ENCODE results near the gene RSPO1. TPM values are rescaled to one million over a fixed set of nuclear protein-coding genes. Genes with fewer than 3 reads are reported as not detected.

RSPO1 gene
- total and polyA plus RNA-seq, 10 of the 15 experiments (the other 5 are each of a cell fraction or from before 2014, with no cell fraction given) = not detected

GRCh38 chr1:37634992-37635902 is 555 bp upstream of the RSPO1 start:
- no peaks in the 10 kb centered on the region for H3K4me1 ChIP-seq (ENCODE audit: control insufficient read depth, insufficient read depth, low read length)
- no peak overlapping the region for H3K4me3 ChIP-seq
- H3K9ac ChIP-seq (ENCODE audit: control insufficient read depth, insufficient read depth, low read length) = no peak overlapping the region
- WGBS (ENCODE audit: insufficient coverage, insufficient replicate concordance, low lambda C conversion rate, missing lambda C conversion rate) = 8% methylated on average over 11 of the region's 26 CpGs
- H3K27me3 ChIP-seq (replicated peaks in 1 of 2; ENCODE audit: control insufficient read depth in 2 of 2, insufficient read depth in 2 of 2, low read length in 1 of 2) = peaks cover 24 to 31% of the 10 kb centered on the region in 2 experiments
- no peak for FAIRE-seq
- H3K36me3 ChIP-seq (ENCODE audit: control insufficient read depth in 2 of 2, insufficient read depth in 2 of 2, low read length in 1 of 2) = no peaks in the 10 kb centered on the region
- in situ Hi-C loops (cut with MboI) (no loop called here), intact Hi-C loops (cut with micrococcal nuclease; ENCODE audit: unreplicated experiment) (no loop called here)
- no peak overlapping the region for H3K4me2 ChIP-seq (ENCODE audit: control insufficient read depth, insufficient read depth)
- ChIA-PET CTCF (interaction anchor here (0.5 kb wide), 1 partner anchor 1557 kb away, joined by 3 read pairs; no protein-coding TSS in a partner anchor), POLR2A (no interaction called here), RAD21 (ENCODE audit: unreplicated experiment) (no interaction called here), SMC1A (ENCODE audit: uncharacterized antibody, unreplicated experiment) (no interaction called here)
- no TSS peak for BruUV-seq (replicated peaks)
- no peak overlapping the region for H2AFZ ChIP-seq (ENCODE audit: control insufficient read depth, low read depth, low read length)
- H3K27ac ChIP-seq (ENCODE audit: control insufficient read depth, insufficient read depth) = no peak overlapping the region
- H4K20me1 ChIP-seq (ENCODE audit: control insufficient read depth, insufficient read depth) = no peaks in the 10 kb centered on the region
- H3K9me3 ChIP-seq (replicated peaks; ENCODE audit: control insufficient read depth, insufficient read depth, low read length) = no peaks in the 10 kb centered on the region
- no peak for ATAC-seq
- DNase-seq (ENCODE audit: low read depth, low spot score) = no peak
- no peaks in the 10 kb centered on the region for H3K79me2 ChIP-seq (ENCODE audit: control insufficient read depth, insufficient read depth, low read length)
- TF ChIP-seq NKRF (conservative IDR thresholded peaks at IDR 0.05) = no peak
- no peak for TF ChIP-seq IRF3 (IDR thresholded peaks at IDR 0.05)
- no peak for TF ChIP-seq ZNF274 (IDR thresholded peaks at IDR 0.05; ENCODE audit: insufficient read depth, insufficient read length)
- no peak for TF ChIP-seq E2F8 (IDR thresholded peaks at IDR 0.05; ENCODE audit: low read depth, partially characterized antibody)
- TF ChIP-seq NBN (IDR thresholded peaks at IDR 0.05) = no peak
- TF ChIP-seq CEBPZ (IDR thresholded peaks at IDR 0.05; ENCODE audit: low read depth, low read length) = no peak
- no peak for TF ChIP-seq SP1 (IDR thresholded peaks at IDR 0.05; ENCODE audit: low read depth, low read length)
- no peak for TF ChIP-seq CEBPB (IDR thresholded peaks at IDR 0.05; ENCODE audit: borderline replicate concordance in 1 of 2, low read depth in 2 of 2, low read length in 2 of 2)
- TF ChIP-seq CBX3 (IDR thresholded peaks at IDR 0.05; ENCODE audit: borderline replicate concordance, low read depth) = no peak
- no peak for TF ChIP-seq ZNF217 (IDR thresholded peaks at IDR 0.05)
- no peak for TF ChIP-seq IKZF2 (IDR thresholded peaks at IDR 0.05)
- no peak for TF ChIP-seq PBX3 (IDR thresholded peaks at IDR 0.05; ENCODE audit: insufficient replicate concordance, low read depth, low read length)
